GM18502 (cell line): ENCODE measurements around the gene C19orf38.
"Not testable (repeated sequence)": the region's sequence is repeated elsewhere in the genome, so short reads cannot be mapped to it uniquely, and the experiment has no call there.

ENCODE experiments used
- ATAC-seq: cut with Tn5 transposase; IDR thresholded peaks from one replicate; pipeline ENCODE4 v1.9.1; 2021; ENCODE audit warnings: mild to moderate bottlenecking; ENCODE audit not compliant: unreplicated experiment, poor library complexity

The C19orf38 gene

GRCh38 chr19:10870955-10871603, 22.9 kb downstream of the C19orf38 start, which contains the start of gene CARM1:
Gene CARM1 (plus strand): TSS chr19:10871553. CDS start chr19:10871703, 150 bp downstream.
- peak; percentile 70 for ATAC-seq

DNA sequence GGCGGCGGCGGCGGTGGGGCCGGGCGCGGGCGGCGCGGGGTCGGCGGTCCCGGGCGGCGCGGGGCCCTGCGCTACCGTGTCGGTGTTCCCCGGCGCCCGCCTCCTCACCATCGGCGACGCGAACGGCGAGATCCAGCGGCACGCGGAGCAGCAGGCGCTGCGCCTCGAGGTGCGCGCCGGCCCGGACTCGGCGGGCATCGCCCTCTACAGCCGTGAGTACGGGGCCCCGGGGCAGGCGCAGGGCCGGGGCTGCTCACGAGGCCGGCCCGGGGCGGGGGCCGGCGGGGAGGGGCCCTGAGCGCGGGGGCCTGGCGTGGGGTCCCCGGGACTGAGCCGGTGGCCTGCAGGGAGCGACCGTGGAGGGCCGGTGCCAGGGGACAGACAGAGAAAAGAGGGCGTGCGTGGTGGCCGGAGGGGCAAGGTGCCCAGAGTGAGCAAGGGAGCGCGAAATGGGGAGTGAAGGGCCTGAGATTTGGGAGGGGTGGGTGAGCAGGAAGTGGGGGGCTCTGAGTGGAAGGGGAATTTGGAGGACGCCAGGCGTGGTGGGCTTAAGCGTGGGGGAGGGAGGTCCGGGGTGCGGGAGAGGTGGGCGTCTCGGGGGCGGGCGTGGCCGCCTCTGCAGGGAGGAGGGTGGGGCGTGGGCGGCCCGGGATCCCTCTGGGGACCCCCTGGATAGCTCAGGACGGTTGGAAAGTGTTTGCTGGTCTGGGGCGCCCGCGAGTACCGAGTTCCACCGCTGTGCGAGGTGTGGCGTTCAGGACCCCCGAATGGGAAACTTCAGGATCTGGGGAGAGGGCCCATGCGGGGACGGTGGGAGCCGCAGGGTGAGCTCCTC, 23.7 kb downstream of the C19orf38 start:
- ATAC-seq: peak; percentile 6

DNA sequence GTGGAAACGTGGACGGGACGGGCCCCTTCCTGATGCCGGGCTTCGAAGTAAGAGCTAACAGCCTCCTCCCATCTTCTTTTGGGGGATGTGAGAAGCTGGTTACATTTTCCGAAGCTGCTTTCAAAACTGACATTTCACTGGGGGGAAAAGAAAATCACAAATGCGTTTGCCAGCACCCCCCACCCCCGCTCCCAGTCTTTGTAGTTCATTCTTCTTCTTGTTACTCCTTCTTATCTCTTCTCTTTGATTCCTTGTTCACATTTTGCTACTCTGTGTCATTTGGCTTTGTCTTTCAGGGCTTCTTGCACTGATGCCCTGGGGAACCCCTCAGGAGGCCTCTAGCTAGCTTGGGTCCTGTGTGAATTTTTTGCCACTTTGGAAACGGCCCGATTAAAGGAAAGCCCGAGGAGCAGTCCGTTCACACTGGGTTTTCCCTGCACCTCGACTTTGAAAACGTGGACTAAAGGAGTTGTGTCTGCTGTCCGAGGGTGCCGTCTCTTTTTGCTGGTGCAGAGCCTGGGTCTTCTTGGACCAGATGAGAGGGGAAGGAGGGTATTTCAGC, 24.4 kb downstream of the C19orf38 start:
- no peak for ATAC-seq

DNA sequence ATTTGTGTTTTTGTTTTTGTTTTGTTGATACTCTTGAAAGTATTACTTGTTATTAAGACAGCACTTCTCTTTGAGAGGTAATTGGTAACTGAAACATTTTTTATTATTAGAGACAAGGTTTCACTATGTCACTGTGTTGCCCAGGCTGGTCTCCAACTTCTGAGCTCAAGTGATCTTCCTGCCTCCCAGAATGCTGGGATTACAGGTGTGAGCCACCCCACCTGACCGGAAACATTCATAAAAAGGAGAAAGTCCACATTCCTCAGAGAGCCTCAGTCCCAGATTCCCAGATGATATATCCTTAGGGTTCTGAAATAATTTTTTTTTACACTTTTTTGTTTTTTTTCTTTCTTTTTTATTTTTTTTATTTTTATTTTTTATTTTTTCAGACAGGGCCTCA, 25.8 kb downstream of the C19orf38 start:
- no peak for ATAC-seq

DNA sequence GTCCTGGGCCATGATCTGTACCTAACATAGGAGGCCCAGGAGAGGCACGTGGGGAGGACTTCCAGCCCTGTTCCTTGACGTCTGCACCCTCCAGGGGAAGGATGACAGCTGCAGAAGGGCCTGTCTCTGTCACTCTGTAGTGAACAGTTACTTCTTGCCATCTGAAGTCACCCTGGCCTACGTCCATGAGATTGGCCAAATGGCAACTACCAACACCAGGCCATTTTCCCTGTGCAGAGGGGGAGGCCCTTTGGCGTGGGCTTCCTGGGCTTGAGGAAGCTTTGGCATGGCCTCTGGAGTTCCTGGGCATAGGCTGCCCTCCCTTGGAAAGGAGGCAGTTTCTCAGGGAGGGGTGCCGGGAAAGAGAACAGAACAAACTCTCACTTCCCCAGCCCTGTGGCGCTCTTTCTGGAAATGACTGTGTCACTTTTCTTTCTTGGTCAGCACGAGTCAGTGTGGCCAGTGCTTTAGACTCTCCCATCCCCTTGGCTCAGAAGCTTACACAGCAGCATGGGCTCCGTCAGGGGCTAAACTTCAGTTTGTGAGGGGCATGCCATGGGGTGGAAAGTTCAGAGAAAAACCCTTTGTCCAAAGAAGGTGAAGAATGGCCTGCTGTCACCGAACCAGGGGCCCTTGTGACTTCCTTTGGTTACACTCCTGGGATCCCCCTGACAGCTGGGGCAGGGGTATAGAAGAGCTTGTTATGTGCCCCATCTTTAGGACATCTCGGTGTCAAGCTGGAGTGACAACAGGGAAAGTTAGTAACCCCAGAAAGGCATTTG, 28.4 kb downstream of the C19orf38 start:
- ATAC-seq: peak; percentile 64

GRCh38 chr19:10877608-10878007, 29.4 kb downstream of the C19orf38 start:
- ATAC-seq: not testable (repeated sequence)

- ATAC-seq: no peak
These were observed 30.0 kb downstream of the C19orf38 start for GRCh38 chr19:10878253-10878652.

DNA sequence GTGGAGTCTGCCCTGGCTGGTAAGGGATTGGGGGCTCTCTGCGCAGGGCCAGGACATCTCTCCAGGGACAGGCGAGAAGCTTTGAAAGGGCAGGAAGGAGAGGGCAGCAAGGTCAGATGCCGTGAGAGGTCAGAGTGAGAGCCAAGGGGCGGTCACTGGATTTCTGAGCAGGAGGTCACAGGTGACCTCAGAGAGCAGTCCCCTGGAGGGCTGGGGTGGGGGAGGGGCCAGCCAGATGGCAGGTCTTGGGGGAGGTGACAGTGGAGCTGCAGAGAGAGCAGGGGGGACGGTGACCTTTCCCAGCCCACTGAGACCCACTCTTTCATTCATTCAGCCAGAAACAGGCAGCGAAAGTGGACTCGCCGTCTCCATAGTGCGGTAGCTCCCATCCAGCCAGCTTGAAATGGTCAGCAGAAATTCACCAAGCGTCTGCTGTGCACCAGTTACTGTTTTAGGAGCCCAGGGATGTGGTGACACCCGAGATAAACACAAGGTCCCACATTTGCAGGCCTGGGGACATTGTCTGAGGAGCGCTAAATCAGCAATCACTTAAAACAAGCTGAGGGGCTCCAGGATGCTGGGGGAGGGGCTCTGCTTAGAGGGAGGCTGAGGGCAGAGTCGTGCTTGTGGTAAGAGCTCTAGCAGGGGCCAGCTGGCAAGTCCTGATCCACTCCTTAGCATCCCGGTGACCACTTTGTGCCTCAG, 33.3 kb downstream of the C19orf38 start:
- no peak for ATAC-seq

DNA sequence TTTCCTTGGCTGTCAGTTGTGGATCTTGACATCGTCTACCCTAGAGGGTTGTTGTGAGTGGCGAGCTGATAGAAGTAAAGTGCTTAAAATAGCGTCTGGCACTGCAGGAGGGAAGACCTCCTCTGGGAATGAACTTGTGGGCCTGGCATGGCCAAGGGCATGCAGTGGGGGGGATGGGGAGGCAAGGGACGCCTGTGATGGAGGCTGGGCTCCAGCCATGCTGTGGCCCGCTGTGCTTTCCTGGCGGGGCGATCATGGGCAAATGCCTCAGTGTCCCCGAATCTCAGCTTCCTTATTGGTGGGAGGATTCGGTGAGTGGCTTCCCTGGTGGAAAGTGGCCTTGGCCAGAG, 33.9 kb downstream of the C19orf38 start:
- ATAC-seq: no peak

DNA sequence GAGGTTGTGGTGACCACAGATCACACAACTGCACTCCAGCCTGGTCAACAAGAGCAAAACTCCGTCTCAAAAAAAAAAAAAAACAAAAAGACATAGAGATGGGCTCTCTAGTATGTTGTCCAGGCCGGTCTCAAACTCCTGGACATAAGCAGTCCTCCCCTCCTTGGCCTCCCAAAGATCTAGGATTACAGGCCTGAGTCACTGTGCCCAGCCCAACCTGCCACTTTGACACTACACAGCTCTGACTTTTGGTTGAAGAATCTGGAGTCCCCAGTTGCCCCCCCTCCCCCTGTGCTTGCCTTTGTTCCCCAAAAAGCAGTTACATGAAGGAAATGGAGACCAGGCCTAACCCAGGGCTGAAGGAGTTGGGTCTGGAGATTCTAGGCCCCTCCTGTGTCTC, 36.1 kb downstream of the C19orf38 start:
- no peak for ATAC-seq

GRCh38 chr19:10885201-10886169, 37.3 kb downstream of the C19orf38 start:
- ATAC-seq: no peak

DNA sequence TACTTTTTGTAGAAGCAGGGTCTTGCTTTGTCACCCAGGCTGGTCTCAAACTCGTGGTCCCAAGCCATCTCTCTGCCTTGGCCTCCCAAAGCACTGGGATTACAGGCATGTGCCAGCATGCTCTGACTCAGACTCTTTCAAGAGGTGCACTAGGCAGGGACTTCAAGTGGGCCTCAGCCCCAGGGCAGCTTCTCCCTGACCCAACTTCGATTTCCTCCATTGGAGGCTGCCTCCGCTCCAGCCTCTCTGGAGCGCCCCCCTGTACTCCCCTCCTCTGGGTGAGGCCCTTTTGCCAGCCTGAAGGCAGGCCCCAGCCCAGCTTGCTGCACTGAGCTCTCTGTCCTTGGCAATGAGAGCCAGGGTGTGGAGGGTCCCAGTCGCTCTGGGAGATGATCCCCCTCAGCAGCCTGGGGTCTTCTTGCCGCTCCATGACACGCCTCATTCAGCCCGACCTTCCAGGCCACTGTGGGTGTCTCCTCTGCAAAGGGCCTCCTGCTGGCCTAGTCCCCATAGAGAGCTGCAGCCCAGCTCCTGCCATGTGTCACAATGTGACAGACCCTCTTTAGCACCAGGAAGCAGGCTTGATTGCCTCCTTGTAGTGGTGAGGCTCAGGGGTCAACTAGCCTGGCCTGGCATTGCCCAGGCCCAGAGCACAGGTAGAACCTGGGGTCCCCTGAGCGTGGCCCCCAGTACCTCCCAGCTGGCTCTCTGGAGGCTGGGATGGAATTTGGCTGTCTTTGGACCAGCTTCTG, 39.6 kb downstream of the C19orf38 start:
- no peak for ATAC-seq

- no peak for ATAC-seq
These were observed 40.2 kb downstream of the C19orf38 start for GRCh38 chr19:10888421-10888866.

DNA sequence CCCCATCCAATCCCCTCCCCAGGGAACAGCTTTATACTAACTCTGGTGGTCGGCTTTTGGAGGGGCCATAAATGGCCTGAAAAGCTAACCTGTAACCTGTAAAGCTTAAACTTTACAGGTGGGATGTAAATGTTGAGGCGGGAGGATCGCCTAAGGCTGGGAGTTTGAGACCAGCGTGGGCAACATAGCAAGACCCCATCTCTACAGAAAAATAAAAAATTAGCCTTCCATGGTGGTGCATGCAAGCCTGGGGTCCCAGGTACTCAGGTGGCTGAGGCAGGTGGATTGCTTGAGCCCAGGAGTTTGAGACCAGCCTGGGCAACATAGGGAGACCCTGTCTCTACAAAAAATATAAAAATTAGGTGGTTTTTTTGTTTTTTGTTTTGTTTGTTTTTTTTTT, 41.7 kb downstream of the C19orf38 start:
- no peak for ATAC-seq

GRCh38 chr19:10891405-10892086, 43.3 kb downstream of the C19orf38 start:
- no peak for ATAC-seq

GRCh38 chr19:10892256-10892655, 44.0 kb downstream of the C19orf38 start:
- no peak for ATAC-seq

- no peak for ATAC-seq
These were observed 46.6 kb downstream of the C19orf38 start for GRCh38 chr19:10894911-10895213.

GRCh38 chr19:10895363-10895762, 47.1 kb downstream of the C19orf38 start:
- ATAC-seq: no peak
